Limb (tissue), 2 donors: ENCODE results near the gene ADAMTS17.
"Not testable (repeated sequence)": the region's sequence is repeated elsewhere in the genome, so short reads cannot be mapped to it uniquely, and the experiment has no call there.

ENCODE experiments used
- DNase-seq, 2 donors: peaks; one replicate each; pipeline ENCODE4 v3.0.0-alpha.2; 2016; ENCODE audit errors: extremely low spot score in 2 of 2

ADAMTS17 gene

GRCh38 chr15:99981191-99981647 is 360.6 kb downstream of the ADAMTS17 start:
- DNase-seq = no peak

GRCh38 chr15:99980752-99981151 is 361.0 kb downstream of the ADAMTS17 start:
- no peak for DNase-seq

GRCh38 chr15:99979886-99980285 is 361.9 kb downstream of the ADAMTS17 start:
- not testable (repeated sequence) for DNase-seq

- DNase-seq = peak in 1 of 2 donors; percentile 16
Measured at GRCh38 chr15:99979371-99979770, 362.4 kb downstream of the ADAMTS17 start.

- DNase-seq = no peak
Measured at GRCh38 chr15:99978426-99978825, 363.3 kb downstream of the ADAMTS17 start.

GRCh38 chr15:99977929-99978328 is 363.8 kb downstream of the ADAMTS17 start:
- no peak for DNase-seq

- DNase-seq = no peak
Measured at GRCh38 chr15:99976811-99977271, 364.9 kb downstream of the ADAMTS17 start.

- DNase-seq = no peak
Measured at GRCh38 chr15:99976000-99976399, 365.8 kb downstream of the ADAMTS17 start.

GRCh38 chr15:99974246-99974645 is 367.5 kb downstream of the ADAMTS17 start:
- DNase-seq = no peak

- DNase-seq = no peak
Measured at GRCh38 chr15:99973351-99973750, 368.4 kb downstream of the ADAMTS17 start.

- DNase-seq = peak in 1 of 2 donors; percentile 26
Measured at GRCh38 chr15:99970891-99971430, 370.8 kb downstream of the ADAMTS17 start.

GRCh38 chr15:99969261-99969920 is 372.4 kb downstream of the ADAMTS17 start:
- DNase-seq = peak in 1 of 2 donors; percentile 11

GRCh38 chr15:99967841-99968371 is 373.9 kb downstream of the ADAMTS17 start:
- peak in 1 of 2 donors; percentile 19 for DNase-seq

- no peak for DNase-seq
Measured at GRCh38 chr15:99966815-99967214, 375.0 kb downstream of the ADAMTS17 start.

GRCh38 chr15:99965376-99965775 is 376.4 kb downstream of the ADAMTS17 start:
- peak in 1 of 2 donors; percentile 2 for DNase-seq

- no peak for DNase-seq
Measured at GRCh38 chr15:99963976-99964375, 377.8 kb downstream of the ADAMTS17 start.

- DNase-seq = no peak
Measured at GRCh38 chr15:99963096-99963825, 378.5 kb downstream of the ADAMTS17 start.

- no peak for DNase-seq
Measured at GRCh38 chr15:99962006-99962561, 379.7 kb downstream of the ADAMTS17 start.

- peak in 1 of 2 donors; percentile 36 for DNase-seq
Measured at GRCh38 chr15:99961011-99961441, 380.7 kb downstream of the ADAMTS17 start.

GRCh38 chr15:99959326-99959725 is 382.4 kb downstream of the ADAMTS17 start:
- no peak for DNase-seq

GRCh38 chr15:99958426-99959097 is 383.2 kb downstream of the ADAMTS17 start:
- no peak for DNase-seq
